Keratinocyte (primary cell): ENCODE data around the gene ULBP3. TPM values are rescaled to one million over a fixed set of nuclear protein-coding genes. Genes with fewer than 3 reads are reported as not detected.

Experiments used
- DNase-seq: peaks from one replicate; pipeline ENCODE4 v3.0.0-alpha.2; 2011; ENCODE audit warnings: low read depth, missing footprints, low spot score
- FAIRE-seq: peaks from 2 replicates; lab custom pipeline; 2011; peaks lifted over from hg19 to GRCh38; lab: Jason Lieb, UNC
- H2AFZ ChIP-seq: 2 replicates; pipeline ENCODE4 v1.6.0; 2012; ENCODE audit warnings: low read length, control low read depth, inconsistent platforms; ENCODE audit not compliant: control insufficient read depth
- H3K27ac ChIP-seq: 2 replicates; pipeline ENCODE4 v1.5.1; 2011; ENCODE audit warnings: low read length; ENCODE audit not compliant: control insufficient read depth, insufficient read depth
- H3K27me3 ChIP-seq: 3 replicates; pipeline ENCODE4 v1.6.0; 2011; ENCODE audit warnings: low read length; ENCODE audit not compliant: control insufficient read depth, insufficient read depth; ENCODE audit errors: extremely low read depth
- H3K36me3 ChIP-seq, 2 experiments: 2 replicates in 1 of 2; 3 replicates in 1 of 2; pipeline ENCODE4 v1.5.1; 2011; ENCODE audit warnings: low read length in 2 of 2, mild to moderate bottlenecking in 1 of 2; ENCODE audit not compliant: control insufficient read depth in 2 of 2, insufficient read depth in 2 of 2; ENCODE audit errors: extremely low read depth in 1 of 2
- H3K4me1 ChIP-seq: 3 replicates; pipeline ENCODE4 v1.5.1; 2011; ENCODE audit warnings: low read length; ENCODE audit not compliant: control insufficient read depth, insufficient read depth; ENCODE audit errors: extremely low read depth
- H3K4me2 ChIP-seq: 3 replicates; pipeline ENCODE4 v1.6.0; 2011; ENCODE audit warnings: low read depth, low read length; ENCODE audit not compliant: control insufficient read depth, insufficient read depth; ENCODE audit errors: extremely low read depth
- H3K4me3 ChIP-seq, 3 experiments: fragments of 200-600 bp in 1 of 3; sonication (generic) in 1 of 3; 2 replicates in 2 of 3; 3 replicates in 1 of 3; pipeline ENCODE4 v1.5.1; 2011 to 2016; ENCODE audit warnings: low read length in 3 of 3, mild to moderate bottlenecking in 3 of 3, control low read depth in 2 of 3, inconsistent platforms in 1 of 3, low read depth in 1 of 3, mixed read lengths in 1 of 3, mixed run types in 1 of 3, moderate library complexity in 1 of 3; ENCODE audit not compliant: control insufficient read depth in 2 of 3, insufficient read depth in 2 of 3; ENCODE audit errors: extremely low read depth in 1 of 3
- H3K79me2 ChIP-seq: 2 replicates; pipeline ENCODE4 v1.6.0; 2012; ENCODE audit warnings: low read length; ENCODE audit not compliant: control insufficient read depth, insufficient read depth
- H3K9ac ChIP-seq: 3 replicates; pipeline ENCODE4 v1.6.0; 2011; ENCODE audit warnings: low read length; ENCODE audit not compliant: control insufficient read depth, insufficient read depth; ENCODE audit errors: extremely low read depth
- H3K9me1 ChIP-seq: 3 replicates; pipeline ENCODE4 v1.6.0; 2011; ENCODE audit warnings: low read length; ENCODE audit not compliant: control insufficient read depth, insufficient read depth; ENCODE audit errors: extremely low read depth
- H3K9me3 ChIP-seq: 2 replicates; pipeline ENCODE4 v1.5.1; 2012; ENCODE audit warnings: low read depth, low read length; ENCODE audit not compliant: control insufficient read depth
- H4K20me1 ChIP-seq: 3 replicates; pipeline ENCODE4 v1.6.0; 2011; ENCODE audit warnings: low read length; ENCODE audit not compliant: control insufficient read depth, insufficient read depth; ENCODE audit errors: extremely low read depth
- CTCF ChIP-seq, 3 experiments: IDR thresholded peaks in 1 of 3; conservative IDR thresholded peaks in 1 of 3; optimal IDR thresholded peaks in 1 of 3; 2 replicates in 2 of 3; 3 replicates in 1 of 3; pipeline versions ENCODE3 to v1.5.1; 2011; ENCODE audit warnings: low read length in 3 of 3, mild to moderate bottlenecking in 3 of 3, moderate library complexity in 2 of 3, control low read depth in 1 of 3, inconsistent platforms in 1 of 3; ENCODE audit not compliant: insufficient read depth in 2 of 3; ENCODE audit errors: extremely low read depth in 1 of 3
- EZH2 ChIP-seq: IDR thresholded peaks from one replicate; pipeline ENCODE4 v1.6.1; 2012; ENCODE audit warnings: inconsistent platforms, mild to moderate bottlenecking, low read length, moderate library complexity
- dilution Hi-C: fragments of 300-500 bp; cut with MboI; formaldehyde crosslinking; loops from one replicate; pipeline ENCODE4 v1.7.0; 2020; ENCODE audit warnings: low sequenced_read_pairs; ENCODE audit not compliant: extremely low pct_ligation_motif_present
- polyA plus RNA-seq, 5 experiments: library from polyadenylated mRNA; depleted of rRNA in 3 of 5; stranded (reverse) in 3 of 5; stranded (forward) in 1 of 5; unstranded in 1 of 5; fragments of >200 nt; gene quantifications; 1 replicate in 1 of 5; 2 replicates in 3 of 5; 3 replicates in 1 of 5; pipeline versions ENCODE4 v1.2.1 to v1.2.3, GENCODE V29; 2011 to 2012; ENCODE audit warnings: missing spikeins in 2 of 5, low read depth in 1 of 5, low replicate concordance in 1 of 5

ULBP3 gene
- polyA plus RNA-seq, 1 donor (not counting 4 experiments of a cell fraction or from before 2014, with no cell fraction given): 7.4 TPM

GRCh38 chr6:150102750-150103270 lies 33.9 kb upstream of the ULBP3 start:
- no peak overlapping the region for H2AFZ ChIP-seq
- no peak for DNase-seq
- no peaks in the 10 kb centered on the region for H3K4me1 ChIP-seq
- H3K79me2 ChIP-seq: no peaks in the 10 kb centered on the region
- H3K9me1 ChIP-seq: no peaks in the 10 kb centered on the region
- no peaks in the 10 kb centered on the region for H3K27me3 ChIP-seq
- no peaks in the 10 kb centered on the region for H3K9me3 ChIP-seq
- H3K4me3 ChIP-seq: no peak overlapping the region
- no peak for FAIRE-seq
- TF ChIP-seq CTCF (optimal IDR thresholded peaks at IDR 0.05 in 1 of 3, IDR thresholded peaks at IDR 0.05 in 1 of 3, conservative IDR thresholded peaks at IDR 0.05 in 1 of 3; ENCODE audit: extremely low read depth in 1 of 3, insufficient read depth in 2 of 3, low read length in 3 of 3): no peak
- TF ChIP-seq EZH2: no peak
- H3K4me2 ChIP-seq: no peak overlapping the region
- dilution Hi-C loops: no loop called here
- no peak overlapping the region for H3K27ac ChIP-seq
- H3K36me3 ChIP-seq: no peaks in the 10 kb centered on the region
- H4K20me1 ChIP-seq: no peaks in the 10 kb centered on the region
- H3K9ac ChIP-seq: no peak overlapping the region

- Histone ChIP-seq H3K27ac (no peak overlapping the region), H3K4me1 (no peaks in the 10 kb centered on the region), H3K36me3 (no peaks in the 10 kb centered on the region), H3K4me2 (no peak overlapping the region), H3K27me3 (no peaks in the 10 kb centered on the region), H3K9me1 (no peaks in the 10 kb centered on the region), H3K4me3 (no peak overlapping the region), H3K9me3 (no peaks in the 10 kb centered on the region), H2AFZ (no peak overlapping the region), H3K9ac (no peak overlapping the region), H3K79me2 (no peaks in the 10 kb centered on the region), H4K20me1 (no peaks in the 10 kb centered on the region)
- TF ChIP-seq CTCF (optimal IDR thresholded peaks at IDR 0.05 in 1 of 3, IDR thresholded peaks at IDR 0.05 in 1 of 3, conservative IDR thresholded peaks at IDR 0.05 in 1 of 3; ENCODE audit: extremely low read depth in 1 of 3, insufficient read depth in 2 of 3, low read length in 3 of 3) (no peak), EZH2 (no peak)
- no peak for DNase-seq
- FAIRE-seq: no peak
- dilution Hi-C loops: no loop called here
Measured at GRCh38 chr6:150100745-150101144, 31.8 kb upstream of the ULBP3 start.
